Stimulated activated CD8-positive, alpha-beta memory T cell treated with anti-CD3 and anti-CD28 coated beads, Interleukin-15, amount 100 ng/mL, for 24 hours (primary cell): ENCODE measurements around the gene APOO.

Experiments
- DNase-seq: peaks from one replicate; pipeline ENCODE4 v3.0.0-alpha.2; 2020; ENCODE audit warnings: low read depth

Gene APOO

GRCh38 chrX:23907498-23908218 lies at the start of gene APOO, which contains the start of gene CXorf58:
APOO (minus strand) TSS chrX:23907938; CDS start chrX:23907702, 236 bp downstream.
CXorf58 (plus strand) TSS chrX:23908006; CDS start chrX:23910303, 2,297 bp downstream.
- DNase-seq: peak; percentile 63

GRCh38 chrX:23954396-23954795 lies 46.7 kb upstream of the APOO start:
- DNase-seq: no peak

GRCh38 chrX:23953908-23954269 lies 46.2 kb upstream of the APOO start:
- DNase-seq: no peak

- DNase-seq: no peak
Observed at GRCh38 chrX:23952984-23953907, 45.5 kb upstream of the APOO start.

- DNase-seq: no peak
Observed at GRCh38 chrX:23952391-23952790, 44.7 kb upstream of the APOO start.

GRCh38 chrX:23945206-23945605 lies 37.5 kb upstream of the APOO start:
- no peak for DNase-seq

- no peak for DNase-seq
Observed at GRCh38 chrX:23944234-23944633, 36.5 kb upstream of the APOO start.

- no peak for DNase-seq
Observed at GRCh38 chrX:23939203-23939602, 31.5 kb upstream of the APOO start.

GRCh38 chrX:23938690-23939089 lies 31.0 kb upstream of the APOO start:
- DNase-seq: no peak

GRCh38 chrX:23937100-23937499 lies 29.4 kb upstream of the APOO start:
- no peak for DNase-seq

- DNase-seq: no peak
Observed at GRCh38 chrX:23936180-23936579, 28.4 kb upstream of the APOO start.

GRCh38 chrX:23935106-23935505 lies 27.4 kb upstream of the APOO start:
- no peak for DNase-seq

- no peak for DNase-seq
Observed at GRCh38 chrX:23932046-23932445, 24.3 kb upstream of the APOO start.

GRCh38 chrX:23930894-23931604 lies 23.3 kb upstream of the APOO start:
- no peak for DNase-seq

- no peak for DNase-seq
Observed at GRCh38 chrX:23926015-23926414, 18.3 kb upstream of the APOO start.

- DNase-seq: no peak
Observed at GRCh38 chrX:23919706-23920320, 12.1 kb upstream of the APOO start.

GRCh38 chrX:23919148-23919547 lies 11.4 kb upstream of the APOO start:
- DNase-seq: no peak

GRCh38 chrX:23911126-23911835 lies 3.5 kb upstream of the APOO start:
- no peak for DNase-seq

- DNase-seq: no peak
Observed at GRCh38 chrX:23908219-23909004, 674 bp upstream of the APOO start.

GRCh38 chrX:23907111-23907497 lies 634 bp downstream of the APOO start:
- no peak for DNase-seq

GRCh38 chrX:23904096-23904495 lies 3.6 kb downstream of the APOO start:
- no peak for DNase-seq
